Retinal pigment epithelial cell (primary cell): ENCODE results near the gene GRID1.

Experiments
- DNase-seq: peaks from one replicate; pipeline ENCODE4 v3.0.0-alpha.2; 2010; ENCODE audit warnings: low read depth
- H3K4me3 ChIP-seq: 2 replicates; pipeline ENCODE4 v1.5.1; 2011; ENCODE audit warnings: mild to moderate bottlenecking, low read length, control low read depth, moderate library complexity
- CTCF ChIP-seq: conservative IDR thresholded peaks from 2 replicates; pipeline ENCODE4 v1.5.1; 2011; ENCODE audit warnings: low read depth, low read length, control low read depth, inconsistent platforms

Gene GRID1

GRCh38 chr10:86287966-86288579 is 78.5 kb downstream of the GRID1 start:
- TF ChIP-seq CTCF: no peak
- H3K4me3 ChIP-seq: no peak overlapping the region
- no peak for DNase-seq

- no peak for DNase-seq
- H3K4me3 ChIP-seq: no peak overlapping the region
- no peak for TF ChIP-seq CTCF
These were observed 79.3 kb downstream of the GRID1 start for GRCh38 chr10:86287110-86287793.

- H3K4me3 ChIP-seq: no peak overlapping the region
- TF ChIP-seq CTCF: no peak
- DNase-seq: no peak
These were observed 80.1 kb downstream of the GRID1 start for GRCh38 chr10:86286236-86287109.

- H3K4me3 ChIP-seq: no peak overlapping the region
- no peak for DNase-seq
- no peak for TF ChIP-seq CTCF
These were observed 81.3 kb downstream of the GRID1 start for GRCh38 chr10:86285136-86285790.

DNA sequence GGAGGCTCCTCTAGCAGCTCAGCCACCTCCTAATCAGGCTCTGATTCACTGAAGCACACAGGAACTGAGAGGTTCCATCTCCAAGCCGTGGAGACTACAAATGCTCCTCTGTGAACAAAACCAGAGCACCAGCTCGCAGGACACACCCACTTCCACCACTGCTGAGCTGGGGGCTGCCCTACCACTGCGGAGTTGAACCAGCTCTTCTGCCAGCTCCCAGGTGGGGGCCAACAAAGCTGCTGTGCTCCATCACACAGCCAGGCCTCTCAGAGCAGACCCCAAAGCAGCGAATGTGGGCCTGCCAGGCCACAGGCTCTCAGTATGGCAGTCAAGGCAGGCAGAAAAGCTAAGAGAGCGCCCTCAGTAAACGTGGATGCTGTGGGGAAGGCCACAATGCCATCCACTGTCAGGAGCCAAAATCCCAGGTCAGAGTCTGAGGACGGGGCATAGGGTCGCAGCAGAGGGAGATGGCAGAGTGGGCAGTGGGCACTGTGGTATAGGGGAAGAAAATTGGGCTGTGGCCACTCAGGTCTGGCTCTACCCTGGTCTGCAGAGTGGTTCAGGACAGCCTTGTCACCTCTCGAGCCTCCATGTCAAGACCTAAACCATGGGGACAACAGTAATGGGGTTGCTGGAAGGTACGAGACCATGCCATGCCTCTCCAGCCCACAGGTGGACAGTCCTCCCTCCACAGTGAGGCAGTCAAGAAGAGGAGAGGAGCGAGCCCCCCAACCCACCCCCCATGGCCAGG is 82.1 kb downstream of the GRID1 start:
- H3K4me3 ChIP-seq: no peak overlapping the region
- TF ChIP-seq CTCF: no peak

GRCh38 chr10:86283466-86284287 is 82.9 kb downstream of the GRID1 start:
- TF ChIP-seq CTCF: no peak
- H3K4me3 ChIP-seq: no peak overlapping the region
- DNase-seq: no peak

More for the DNA sequence above, 82.1 kb downstream of the GRID1 start:
- DNase-seq: no peak
